ENCODE data around the gene POR.

- TF ChIP-seq, protein P1, sequence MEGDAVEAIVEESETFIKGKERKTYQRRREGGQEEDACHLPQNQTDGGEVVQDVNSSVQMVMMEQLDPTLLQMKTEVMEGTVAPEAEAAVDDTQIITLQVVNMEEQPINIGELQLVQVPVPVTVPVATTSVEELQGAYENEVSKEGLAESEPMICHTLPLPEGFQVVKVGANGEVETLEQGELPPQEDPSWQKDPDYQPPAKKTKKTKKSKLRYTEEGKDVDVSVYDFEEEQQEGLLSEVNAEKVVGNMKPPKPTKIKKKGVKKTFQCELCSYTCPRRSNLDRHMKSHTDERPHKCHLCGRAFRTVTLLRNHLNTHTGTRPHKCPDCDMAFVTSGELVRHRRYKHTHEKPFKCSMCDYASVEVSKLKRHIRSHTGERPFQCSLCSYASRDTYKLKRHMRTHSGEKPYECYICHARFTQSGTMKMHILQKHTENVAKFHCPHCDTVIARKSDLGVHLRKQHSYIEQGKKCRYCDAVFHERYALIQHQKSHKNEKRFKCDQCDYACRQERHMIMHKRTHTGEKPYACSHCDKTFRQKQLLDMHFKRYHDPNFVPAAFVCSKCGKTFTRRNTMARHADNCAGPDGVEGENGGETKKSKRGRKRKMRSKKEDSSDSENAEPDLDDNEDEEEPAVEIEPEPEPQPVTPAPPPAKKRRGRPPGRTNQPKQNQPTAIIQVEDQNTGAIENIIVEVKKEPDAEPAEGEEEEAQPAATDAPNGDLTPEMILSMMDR (conservative IDR thresholded peaks at IDR 0.05; ENCODE audit: low read length) = no peak
- no peak for TF ChIP-seq EZH2phosphoT487 (IDR thresholded peaks at IDR 0.05; ENCODE audit: borderline replicate concordance)
Observed at GRCh38 chr7:75988568-75989499, 73.9 kb downstream of the POR start.

All from Loucy (cell line).